HG03175 (cell line): ENCODE data around the gene TRIM58.

ENCODE experiments used
- ATAC-seq: cut with Tn5 transposase; IDR thresholded peaks from one replicate; pipeline ENCODE4 v1.9.1; 2021; ENCODE audit warnings: mild to moderate bottlenecking, moderate library complexity; ENCODE audit not compliant: unreplicated experiment

TRIM58 gene

DNA sequence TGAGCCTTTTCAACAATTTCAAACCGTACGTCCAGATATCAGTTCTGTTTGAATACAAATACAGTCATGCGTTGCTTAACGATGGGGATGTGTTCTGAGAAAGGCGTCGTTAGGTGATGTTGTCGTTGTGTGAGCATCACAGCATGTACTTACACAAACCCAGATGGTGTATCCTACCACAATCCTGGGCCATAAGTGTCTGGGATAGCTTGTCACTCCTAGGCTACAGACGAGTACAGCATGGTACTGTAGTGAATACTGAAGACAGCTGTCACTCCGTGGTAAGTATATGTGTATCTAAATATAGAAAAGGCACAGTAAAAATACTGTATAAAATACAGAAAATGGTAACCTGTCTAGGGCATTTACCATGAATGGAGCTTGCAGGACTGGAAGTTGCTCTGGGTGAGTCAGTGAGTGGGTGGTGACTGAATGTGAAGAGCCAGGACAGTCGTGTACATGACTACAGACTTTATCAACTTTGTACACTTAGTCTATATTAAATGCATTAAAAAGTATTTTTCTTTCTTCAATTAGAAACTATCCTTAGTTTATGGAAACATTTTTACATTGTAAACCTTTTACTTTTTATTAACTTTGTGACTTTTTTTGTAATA, 27.9 kb downstream of the TRIM58 start:
- ATAC-seq: no peak

DNA sequence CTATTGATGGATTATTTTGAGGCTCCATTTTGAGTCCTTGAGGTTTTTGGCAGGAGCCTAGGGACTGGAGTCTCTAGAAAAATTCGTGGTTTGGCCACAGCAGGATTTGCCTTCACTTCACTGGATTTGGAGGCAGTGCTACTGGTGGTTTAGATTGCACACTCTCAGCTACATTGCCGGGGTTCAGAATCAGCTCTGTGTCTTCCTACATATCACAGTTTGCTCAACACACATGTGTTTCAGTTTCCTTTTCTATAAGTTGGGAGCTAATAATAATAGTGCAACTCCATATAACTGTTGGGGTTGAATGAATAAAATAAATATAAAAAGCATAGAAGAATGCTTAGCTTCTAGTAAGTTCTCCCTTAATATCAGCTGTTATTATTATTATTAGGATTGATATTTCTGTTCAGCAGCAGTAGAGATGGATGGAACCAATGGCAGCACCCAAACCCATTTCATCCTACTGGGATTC, 38.2 kb downstream of the TRIM58 start, which contains the start of gene OR2W3:
Gene OR2W3 (plus strand): TSS at position 425 of the 475 bp plus-strand sequence. CDS start 0 bp downstream, at position 425.
- ATAC-seq: no peak

DNA sequence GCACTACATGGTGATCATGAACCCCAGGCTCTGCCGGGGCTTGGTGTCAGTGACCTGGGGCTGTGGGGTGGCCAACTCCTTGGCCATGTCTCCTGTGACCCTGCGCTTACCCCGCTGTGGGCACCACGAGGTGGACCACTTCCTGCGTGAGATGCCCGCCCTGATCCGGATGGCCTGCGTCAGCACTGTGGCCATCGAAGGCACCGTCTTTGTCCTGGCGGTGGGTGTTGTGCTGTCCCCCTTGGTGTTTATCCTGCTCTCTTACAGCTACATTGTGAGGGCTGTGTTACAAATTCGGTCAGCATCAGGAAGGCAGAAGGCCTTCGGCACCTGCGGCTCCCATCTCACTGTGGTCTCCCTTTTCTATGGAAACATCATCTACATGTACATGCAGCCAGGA, 39.0 kb downstream of the TRIM58 start:
- ATAC-seq: no peak

DNA sequence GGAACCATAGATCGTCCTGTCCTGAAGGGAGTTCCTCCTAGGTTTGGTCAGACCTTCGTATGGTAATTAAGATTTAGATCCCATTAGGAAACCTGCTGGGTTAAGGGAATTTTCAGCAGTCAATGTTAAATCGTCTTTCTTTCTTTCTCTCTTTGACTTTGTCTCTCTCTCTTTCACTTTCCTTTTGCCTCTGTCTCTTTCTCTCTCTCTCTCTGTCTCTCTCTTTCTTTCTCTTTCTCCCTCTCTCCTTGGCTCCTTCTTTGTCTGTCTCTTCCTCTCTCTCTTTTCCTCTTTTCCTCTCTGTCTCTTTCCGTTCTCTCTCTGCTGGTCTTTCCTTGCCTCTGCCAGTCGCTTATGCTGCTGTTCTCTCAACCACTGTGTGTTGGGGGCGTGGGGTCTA, 47.1 kb downstream of the TRIM58 start:
- no peak for ATAC-seq

DNA sequence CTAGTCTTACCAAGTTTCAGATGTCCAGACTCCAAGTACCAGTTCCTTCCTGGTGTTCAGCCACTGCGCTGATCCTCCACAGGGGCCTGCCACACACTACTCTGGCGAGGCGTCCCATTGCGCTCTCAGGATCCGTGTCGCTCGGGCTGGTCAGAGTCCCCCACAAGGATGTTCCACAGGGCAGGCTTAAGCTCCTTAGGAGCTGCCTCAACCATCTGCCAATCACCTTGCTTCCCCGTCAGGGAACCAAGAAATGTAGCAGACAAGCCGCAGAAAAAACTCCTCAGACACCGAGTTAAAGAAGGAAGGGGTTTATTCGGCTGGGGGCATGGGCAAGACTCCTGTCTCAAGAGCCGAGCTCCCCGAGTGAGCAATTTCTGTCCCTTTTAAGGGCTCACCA, 48.2 kb downstream of the TRIM58 start:
- ATAC-seq: no peak

DNA sequence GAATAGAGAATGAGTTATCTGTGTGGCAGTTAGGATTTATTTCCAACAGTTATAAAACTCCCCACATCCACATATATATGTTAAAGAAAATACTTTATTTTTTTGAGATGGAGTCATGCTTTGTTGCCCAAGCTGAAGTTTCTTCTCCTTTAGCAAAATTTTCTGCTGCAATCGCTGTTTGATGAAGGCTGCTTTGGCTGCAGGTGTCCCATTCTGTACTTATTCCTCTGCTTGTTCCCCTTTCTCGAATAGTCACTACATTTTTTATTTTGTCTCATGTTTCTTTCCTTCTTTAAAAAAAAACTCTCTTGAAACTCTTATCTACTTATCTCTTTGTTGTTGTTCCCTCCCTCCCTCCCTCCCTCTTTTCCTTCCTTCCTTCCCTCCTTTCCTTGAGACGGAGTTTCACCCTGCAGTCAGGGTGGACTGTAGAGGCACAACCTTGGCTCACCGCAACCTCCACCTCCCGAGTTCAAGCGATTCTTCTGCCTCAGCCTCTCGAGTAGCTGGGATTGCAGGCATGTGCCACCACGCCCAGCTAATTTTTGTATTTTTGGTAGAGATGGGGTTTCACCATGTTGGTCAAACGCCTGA, 49.0 kb downstream of the TRIM58 start:
- ATAC-seq: no peak

DNA sequence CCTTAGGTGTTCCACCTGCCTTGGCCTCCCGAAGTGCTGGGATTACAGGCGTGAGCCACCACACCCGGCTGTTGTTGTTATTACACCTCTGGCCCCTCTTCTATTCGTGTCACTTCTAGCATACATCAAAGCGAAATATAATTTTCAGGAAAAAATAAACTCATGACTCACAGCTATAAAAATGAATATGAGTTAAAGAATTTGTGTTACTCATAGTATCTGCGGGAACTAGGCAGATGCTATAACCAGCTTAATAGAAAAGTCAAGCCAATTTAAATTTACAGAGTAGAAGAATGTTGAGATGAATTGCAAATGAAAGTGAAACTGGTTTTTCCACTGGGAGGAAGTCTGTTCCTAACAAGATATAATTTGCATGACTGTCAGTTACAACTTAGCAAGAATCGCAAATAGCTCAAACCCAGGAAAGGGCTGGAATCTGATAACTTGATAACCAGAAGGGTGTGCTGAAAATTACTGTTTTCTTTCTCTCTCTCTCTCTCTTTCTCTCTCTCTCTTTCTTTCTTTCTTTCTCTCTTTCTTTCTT, 49.6 kb downstream of the TRIM58 start:
- ATAC-seq: no peak

DNA sequence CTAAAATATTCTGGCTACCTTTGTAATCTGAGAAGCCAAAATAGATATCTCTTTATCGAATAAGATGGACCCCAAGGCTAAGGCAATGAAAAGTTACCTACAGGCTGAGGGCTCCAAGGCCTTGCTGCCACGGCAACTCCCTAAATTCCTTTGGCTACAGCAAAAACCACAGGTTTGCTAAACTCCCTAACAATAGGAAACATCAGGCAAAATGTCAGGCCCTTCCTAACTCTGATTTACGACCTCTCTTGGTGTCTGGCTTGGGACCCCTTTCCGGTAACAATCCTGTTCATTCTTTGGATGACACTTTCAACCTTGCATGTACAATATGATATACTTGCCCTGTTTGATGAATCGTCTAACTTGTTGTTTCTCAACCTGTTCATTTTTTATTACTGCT, 51.8 kb downstream of the TRIM58 start:
- no peak for ATAC-seq

DNA sequence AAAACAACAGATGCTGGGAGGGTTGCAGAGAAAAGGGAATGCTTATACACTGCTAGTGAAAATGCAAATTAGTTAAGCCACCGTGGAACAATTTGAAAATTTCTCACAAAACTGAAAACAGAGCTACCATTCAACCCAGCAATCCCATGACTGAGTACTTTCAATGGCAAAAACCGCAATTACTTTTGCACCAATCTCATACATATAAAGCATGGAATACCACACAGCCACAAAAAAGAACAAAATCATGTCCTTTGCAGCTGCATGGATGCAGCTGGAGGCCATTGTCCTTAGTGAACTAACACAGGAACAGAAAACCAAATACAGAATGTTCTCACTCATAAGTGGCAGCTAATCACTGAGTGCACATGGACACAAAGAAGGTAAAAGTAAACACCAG, 56.8 kb downstream of the TRIM58 start:
- ATAC-seq: no peak

DNA sequence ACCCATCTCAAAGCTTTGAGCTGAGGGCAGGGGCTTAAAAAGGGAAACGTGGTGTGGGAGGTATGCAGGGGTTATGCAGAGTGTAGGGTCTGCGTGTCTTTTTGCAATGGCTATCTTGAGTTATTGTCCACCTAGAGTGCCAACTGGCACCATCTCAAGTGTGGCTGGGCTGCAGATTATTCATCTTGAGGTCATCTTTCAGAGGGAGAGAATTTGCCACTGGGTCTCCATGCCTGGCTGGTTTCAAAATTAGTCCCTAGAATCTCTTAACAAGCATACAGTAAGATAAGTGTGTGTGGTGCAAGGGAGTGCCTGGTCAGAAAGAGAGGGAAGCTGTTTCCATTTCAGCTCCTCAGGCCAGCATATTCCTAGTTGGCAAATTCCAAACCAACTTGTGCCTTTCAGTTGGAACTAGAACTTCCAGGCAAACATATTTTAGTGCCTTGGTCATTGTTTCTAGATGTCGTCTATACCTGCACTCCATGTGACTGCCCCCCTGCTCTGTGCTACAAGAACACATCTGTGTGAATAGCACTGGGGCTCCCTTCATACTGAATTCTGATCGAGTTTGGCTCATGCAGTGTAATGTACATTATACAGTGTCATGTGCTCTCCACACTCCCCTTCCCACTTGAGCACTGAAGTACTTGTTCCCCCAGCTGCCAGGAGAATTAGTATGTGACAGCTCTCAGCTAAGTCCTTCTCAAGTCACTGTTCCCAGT, 58.1 kb downstream of the TRIM58 start:
- ATAC-seq: no peak

DNA sequence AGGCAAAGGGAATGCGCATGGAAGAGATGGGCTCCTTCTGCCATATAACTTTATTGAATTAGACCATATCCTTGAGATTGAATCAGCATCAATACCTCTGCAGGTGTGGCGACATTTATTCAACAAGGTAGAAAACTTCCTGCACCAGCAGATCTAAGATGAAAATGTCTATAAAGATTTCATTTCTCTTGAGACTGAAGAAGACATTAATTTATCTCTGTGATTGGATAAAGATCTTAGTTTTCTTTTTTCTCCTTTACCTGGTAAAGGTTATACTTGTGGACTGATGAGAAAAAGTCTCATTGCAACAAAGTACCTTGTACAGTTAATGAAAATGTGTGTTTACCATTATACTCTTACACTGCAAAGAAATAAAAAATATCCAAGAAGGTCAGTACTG, 63.0 kb downstream of the TRIM58 start, which contains the start of gene OR2T8:
Gene OR2T8 (plus strand): TSS at position 301 of the 400 bp plus-strand sequence. CDS start 766 bp downstream, outside the sequence.
- no peak for ATAC-seq

DNA sequence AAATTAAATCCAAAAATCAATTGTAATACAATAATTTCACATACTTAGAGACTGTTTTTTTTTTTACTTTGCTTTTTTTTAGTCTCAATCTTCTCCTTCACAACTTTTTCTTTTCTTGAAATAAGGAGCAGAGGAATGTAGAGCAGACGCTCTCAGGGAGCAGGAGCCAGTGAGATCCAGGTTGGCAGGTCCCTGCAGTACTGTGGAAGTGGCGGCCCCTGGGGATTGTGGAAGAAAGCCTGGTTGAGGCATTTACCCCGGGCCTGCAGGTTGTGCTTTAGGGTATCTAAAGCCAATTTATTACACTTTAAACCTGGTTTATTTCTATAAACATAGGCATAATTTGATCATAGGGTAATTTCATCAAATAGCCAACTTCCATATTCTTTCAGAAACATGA, 67.0 kb downstream of the TRIM58 start:
- no peak for ATAC-seq

DNA sequence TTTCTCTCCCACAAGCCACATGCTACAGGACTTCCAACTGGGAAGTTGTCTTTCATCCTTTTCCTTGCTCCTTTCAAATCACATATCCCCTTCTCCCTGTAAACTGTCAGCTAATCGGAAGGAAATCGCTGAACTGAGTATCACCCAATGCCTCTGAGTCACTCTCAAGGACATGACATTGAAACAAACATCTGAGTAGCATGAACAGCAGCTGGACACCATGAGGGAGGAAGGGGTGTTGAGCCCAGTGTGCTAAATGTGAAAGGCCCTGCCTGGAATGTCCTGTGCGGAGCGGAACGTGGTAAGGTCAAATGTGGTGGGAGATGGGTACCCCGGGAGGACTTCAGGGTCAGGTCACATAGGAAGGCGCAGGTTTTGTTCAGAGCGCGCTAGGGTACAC, 67.9 kb downstream of the TRIM58 start, which contains the start of gene OR2AJ1:
Gene OR2AJ1 (plus strand): TSS at position 22 of the 400 bp plus-strand sequence. CDS start 8,880 bp downstream, outside the sequence.
- no peak for ATAC-seq
